WTC11 (cell line): Measurements from ENCODE around the gene ANKRD37. TPM values are rescaled to one million over a fixed set of nuclear protein-coding genes. Genes with fewer than 3 reads are reported as not detected.

ENCODE experiments used
- ATF1 ChIP-seq: sonication (generic); formaldehyde crosslinking; IDR thresholded peaks from 2 replicates; pipeline ENCODE4 v1.8.1; 2023; ENCODE audit warnings: mild to moderate bottlenecking, moderate library complexity, missing genetic modification reagents
- ATF2 ChIP-seq: sonication (generic); formaldehyde crosslinking; IDR thresholded peaks from 2 replicates; pipeline ENCODE4 v1.8.1; 2022; ENCODE audit warnings: low read depth, missing genetic modification reagents, borderline replicate concordance
- CREB1 ChIP-seq: sonication (generic); formaldehyde crosslinking; IDR thresholded peaks from 2 replicates; pipeline ENCODE4 v1.8.0; 2023; ENCODE audit warnings: mild to moderate bottlenecking, missing genetic modification reagents
- E2F5 ChIP-seq: sonication (generic); formaldehyde crosslinking; IDR thresholded peaks from 2 replicates; pipeline ENCODE4 v1.8.1; 2022; ENCODE audit warnings: mild to moderate bottlenecking, moderate library complexity, missing genetic modification reagents
- ERG ChIP-seq: fragments of 250-450 bp; sonication (Bioruptor Pico); IDR thresholded peaks from 2 replicates; pipeline ENCODE4 v1.8.0; 2021; ENCODE audit warnings: mild to moderate bottlenecking
- GABPB1 ChIP-seq: sonication (generic); formaldehyde crosslinking; IDR thresholded peaks from 2 replicates; pipeline ENCODE4 v1.8.1; 2023; ENCODE audit warnings: mild to moderate bottlenecking, missing genetic modification reagents
- JAZF1 ChIP-seq: fragments of 250-450 bp; sonication (Bioruptor Pico); IDR thresholded peaks from 2 replicates; pipeline ENCODE4 v1.9.0; 2021; ENCODE audit warnings: moderate library complexity, mild to moderate bottlenecking, inconsistent platforms
- KAT7 ChIP-seq: sonication (generic); formaldehyde crosslinking; IDR thresholded peaks from 2 replicates; pipeline ENCODE4 v1.8.1; 2023; ENCODE audit warnings: missing genetic modification reagents, mild to moderate bottlenecking, borderline replicate concordance
- MXD4 ChIP-seq: fragments of 250-450 bp; sonication (Bioruptor Pico); IDR thresholded peaks from 2 replicates; pipeline ENCODE4 v1.8.0; 2021; ENCODE audit warnings: mild to moderate bottlenecking, moderate library complexity, borderline replicate concordance
- NFYB ChIP-seq: sonication (generic); formaldehyde crosslinking; conservative IDR thresholded peaks from 2 replicates; pipeline ENCODE4 v1.8.0; 2022; ENCODE audit warnings: low read depth, missing genetic modification reagents
- OVOL2 ChIP-seq: fragments of 250-450 bp; sonication (Bioruptor Pico); IDR thresholded peaks from 2 replicates; pipeline ENCODE4 v1.9.0; 2021; ENCODE audit warnings: mild to moderate bottlenecking, borderline replicate concordance
- PRDM15 ChIP-seq: sonication (generic); formaldehyde crosslinking; IDR thresholded peaks from 2 replicates; pipeline ENCODE4 v1.8.0; 2022; ENCODE audit warnings: missing genetic modification reagents
- SP1 ChIP-seq: sonication (generic); formaldehyde crosslinking; conservative IDR thresholded peaks from 2 replicates; pipeline ENCODE4 v1.8.1; 2022; ENCODE audit warnings: missing genetic modification reagents
- USF1 ChIP-seq: sonication (generic); formaldehyde crosslinking; IDR thresholded peaks from 2 replicates; pipeline ENCODE4 v1.8.0; 2022; ENCODE audit warnings: mild to moderate bottlenecking, missing genetic modification reagents
- ZNF121 ChIP-seq: sonication (generic); formaldehyde crosslinking; IDR thresholded peaks from 2 replicates; pipeline ENCODE4 v1.8.0; 2023; ENCODE audit warnings: missing genetic modification reagents
- ZNF219 ChIP-seq: sonication (generic); formaldehyde crosslinking; IDR thresholded peaks from 2 replicates; pipeline ENCODE4 v1.8.0; 2023; ENCODE audit warnings: missing genetic modification reagents, mild to moderate bottlenecking, borderline replicate concordance
- ZNF263 ChIP-seq: sonication (generic); formaldehyde crosslinking; IDR thresholded peaks from 2 replicates; pipeline ENCODE4 v1.8.1; 2022; ENCODE audit warnings: low read depth, mild to moderate bottlenecking, moderate library complexity, missing genetic modification reagents
- total RNA-seq: library from RNA; stranded (reverse); gene quantifications from 3 replicates; pipeline ENCODE4 v1.2.3, GENCODE V29; 2021
- TF ChIP-seq, protein P1 (sequence below): sonication (generic); formaldehyde crosslinking; IDR thresholded peaks from 2 replicates; pipeline ENCODE4 v1.8.0; 2023; ENCODE audit warnings: mild to moderate bottlenecking, missing genetic modification reagents
- TF ChIP-seq, protein P2 (sequence below): sonication (generic); formaldehyde crosslinking; IDR thresholded peaks from 2 replicates; pipeline ENCODE4 v1.8.0; 2022; ENCODE audit warnings: mild to moderate bottlenecking, missing genetic modification reagents
- TF ChIP-seq, protein P3 (sequence below): sonication (generic); formaldehyde crosslinking; IDR thresholded peaks from 2 replicates; pipeline ENCODE4 v1.8.1; 2023; ENCODE audit warnings: mild to moderate bottlenecking, missing genetic modification reagents
- TF ChIP-seq, protein P4 (sequence below): sonication (generic); formaldehyde crosslinking; IDR thresholded peaks from 2 replicates; pipeline ENCODE4 v1.8.1; 2022; ENCODE audit warnings: low read depth, mild to moderate bottlenecking, moderate library complexity, missing genetic modification reagents, borderline replicate concordance
- TF ChIP-seq, protein P5 (sequence below): sonication (generic); formaldehyde crosslinking; IDR thresholded peaks from 2 replicates; pipeline ENCODE4 v1.8.1; 2023; ENCODE audit warnings: mild to moderate bottlenecking, missing genetic modification reagents, moderate library complexity

Gene ANKRD37
- total RNA-seq, 1 experiment from 2014 or later, result 3.0 TPM

DNA sequence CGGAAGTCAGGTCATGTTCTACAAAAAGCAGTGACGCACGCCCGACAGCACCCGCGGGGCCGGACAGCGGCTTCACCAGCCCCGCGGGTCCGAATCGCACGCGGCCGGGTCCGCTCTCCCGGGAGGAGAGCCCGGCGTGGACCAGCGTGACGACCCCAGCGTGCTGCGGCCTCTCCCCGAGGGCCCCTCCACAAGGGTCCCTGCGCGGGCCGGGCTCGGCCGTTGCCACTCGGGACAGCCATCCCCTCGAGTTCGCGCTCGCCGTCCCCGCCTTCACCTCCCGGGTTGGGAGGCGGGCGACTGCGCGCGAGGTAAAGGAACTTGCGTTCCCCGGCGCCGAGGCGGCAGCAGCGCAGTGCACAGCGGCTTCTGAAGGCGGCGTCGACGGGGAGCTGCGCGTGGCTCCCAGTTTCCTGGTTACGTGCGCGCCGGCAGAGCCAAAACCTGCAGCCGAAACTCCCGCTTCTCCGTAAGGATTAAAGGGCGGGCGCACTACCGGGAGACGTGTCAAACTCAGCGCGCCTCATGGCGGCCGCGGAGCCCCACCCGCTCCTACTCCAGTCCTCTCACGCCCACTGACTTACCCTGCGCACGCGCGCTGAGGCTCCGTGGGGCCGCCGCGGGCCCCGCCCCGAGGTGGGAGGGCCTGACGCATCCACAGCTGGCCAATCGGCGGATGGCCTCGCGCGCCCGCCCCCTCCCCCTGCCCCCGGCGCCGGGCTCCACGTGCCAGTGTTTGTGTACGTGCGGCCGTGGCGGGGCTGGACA, 501 bp upstream of the ANKRD37 start (continued):
- TF ChIP-seq ZNF263 (CRISPR knock-in tag) (peak; percentile 41; the same call in 1 of the 2 replicates), SP1 (CRISPR knock-in tag) (peak; percentile 82; the same call in 1 of the 2 replicates), ATF2 (no peak), GABPB1 (peak; percentile 27; the same call in 1 of the 2 replicates), ZNF121 (CRISPR knock-in tag) (no peak), E2F5 (CRISPR knock-in tag) (peak; percentile 76; the same call in 1 of the 2 replicates), CREB1 (CRISPR knock-in tag) (no peak), ERG (CRISPR knock-in tag) (peak; percentile 60; the same call in 1 of the 2 replicates), PRDM15 (peak; percentile 42; the same call in 1 of the 2 replicates), ZNF219 (peak; percentile 59; the same call in 1 of the 2 replicates), MXD4 (CRISPR knock-in tag) (no peak), USF1 (CRISPR knock-in tag) (peak; percentile 58), NFYB (CRISPR knock-in tag) (no peak), KAT7 (CRISPR knock-in tag) (no peak), ATF1 (CRISPR knock-in tag) (peak; percentile 87; the same call in 1 of the 2 replicates), OVOL2 (CRISPR knock-in tag) (no peak), JAZF1 (no peak)
- TF ChIP-seq, protein P1, sequence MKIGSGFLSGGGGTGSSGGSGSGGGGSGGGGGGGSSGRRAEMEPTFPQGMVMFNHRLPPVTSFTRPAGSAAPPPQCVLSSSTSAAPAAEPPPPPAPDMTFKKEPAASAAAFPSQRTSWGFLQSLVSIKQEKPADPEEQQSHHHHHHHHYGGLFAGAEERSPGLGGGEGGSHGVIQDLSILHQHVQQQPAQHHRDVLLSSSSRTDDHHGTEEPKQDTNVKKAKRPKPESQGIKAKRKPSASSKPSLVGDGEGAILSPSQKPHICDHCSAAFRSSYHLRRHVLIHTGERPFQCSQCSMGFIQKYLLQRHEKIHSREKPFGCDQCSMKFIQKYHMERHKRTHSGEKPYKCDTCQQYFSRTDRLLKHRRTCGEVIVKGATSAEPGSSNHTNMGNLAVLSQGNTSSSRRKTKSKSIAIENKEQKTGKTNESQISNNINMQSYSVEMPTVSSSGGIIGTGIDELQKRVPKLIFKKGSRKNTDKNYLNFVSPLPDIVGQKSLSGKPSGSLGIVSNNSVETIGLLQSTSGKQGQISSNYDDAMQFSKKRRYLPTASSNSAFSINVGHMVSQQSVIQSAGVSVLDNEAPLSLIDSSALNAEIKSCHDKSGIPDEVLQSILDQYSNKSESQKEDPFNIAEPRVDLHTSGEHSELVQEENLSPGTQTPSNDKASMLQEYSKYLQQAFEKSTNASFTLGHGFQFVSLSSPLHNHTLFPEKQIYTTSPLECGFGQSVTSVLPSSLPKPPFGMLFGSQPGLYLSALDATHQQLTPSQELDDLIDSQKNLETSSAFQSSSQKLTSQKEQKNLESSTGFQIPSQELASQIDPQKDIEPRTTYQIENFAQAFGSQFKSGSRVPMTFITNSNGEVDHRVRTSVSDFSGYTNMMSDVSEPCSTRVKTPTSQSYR (CRISPR knock-in tag), result peak; percentile 79; the same call in 1 of the 2 replicates
- TF ChIP-seq, protein P2, sequence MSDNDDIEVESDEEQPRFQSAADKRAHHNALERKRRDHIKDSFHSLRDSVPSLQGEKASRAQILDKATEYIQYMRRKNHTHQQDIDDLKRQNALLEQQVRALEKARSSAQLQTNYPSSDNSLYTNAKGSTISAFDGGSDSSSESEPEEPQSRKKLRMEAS (CRISPR knock-in tag), result peak; percentile 98
- TF ChIP-seq, protein P3, sequence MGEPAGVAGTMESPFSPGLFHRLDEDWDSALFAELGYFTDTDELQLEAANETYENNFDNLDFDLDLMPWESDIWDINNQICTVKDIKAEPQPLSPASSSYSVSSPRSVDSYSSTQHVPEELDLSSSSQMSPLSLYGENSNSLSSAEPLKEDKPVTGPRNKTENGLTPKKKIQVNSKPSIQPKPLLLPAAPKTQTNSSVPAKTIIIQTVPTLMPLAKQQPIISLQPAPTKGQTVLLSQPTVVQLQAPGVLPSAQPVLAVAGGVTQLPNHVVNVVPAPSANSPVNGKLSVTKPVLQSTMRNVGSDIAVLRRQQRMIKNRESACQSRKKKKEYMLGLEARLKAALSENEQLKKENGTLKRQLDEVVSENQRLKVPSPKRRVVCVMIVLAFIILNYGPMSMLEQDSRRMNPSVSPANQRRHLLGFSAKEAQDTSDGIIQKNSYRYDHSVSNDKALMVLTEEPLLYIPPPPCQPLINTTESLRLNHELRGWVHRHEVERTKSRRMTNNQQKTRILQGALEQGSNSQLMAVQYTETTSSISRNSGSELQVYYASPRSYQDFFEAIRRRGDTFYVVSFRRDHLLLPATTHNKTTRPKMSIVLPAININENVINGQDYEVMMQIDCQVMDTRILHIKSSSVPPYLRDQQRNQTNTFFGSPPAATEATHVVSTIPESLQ (CRISPR knock-in tag), result no peak
- TF ChIP-seq, protein P4, sequence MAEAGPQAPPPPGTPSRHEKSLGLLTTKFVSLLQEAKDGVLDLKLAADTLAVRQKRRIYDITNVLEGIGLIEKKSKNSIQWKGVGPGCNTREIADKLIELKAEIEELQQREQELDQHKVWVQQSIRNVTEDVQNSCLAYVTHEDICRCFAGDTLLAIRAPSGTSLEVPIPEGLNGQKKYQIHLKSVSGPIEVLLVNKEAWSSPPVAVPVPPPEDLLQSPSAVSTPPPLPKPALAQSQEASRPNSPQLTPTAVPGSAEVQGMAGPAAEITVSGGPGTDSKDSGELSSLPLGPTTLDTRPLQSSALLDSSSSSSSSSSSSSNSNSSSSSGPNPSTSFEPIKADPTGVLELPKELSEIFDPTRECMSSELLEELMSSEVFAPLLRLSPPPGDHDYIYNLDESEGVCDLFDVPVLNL (CRISPR knock-in tag), result no peak
- TF ChIP-seq, protein P5, sequence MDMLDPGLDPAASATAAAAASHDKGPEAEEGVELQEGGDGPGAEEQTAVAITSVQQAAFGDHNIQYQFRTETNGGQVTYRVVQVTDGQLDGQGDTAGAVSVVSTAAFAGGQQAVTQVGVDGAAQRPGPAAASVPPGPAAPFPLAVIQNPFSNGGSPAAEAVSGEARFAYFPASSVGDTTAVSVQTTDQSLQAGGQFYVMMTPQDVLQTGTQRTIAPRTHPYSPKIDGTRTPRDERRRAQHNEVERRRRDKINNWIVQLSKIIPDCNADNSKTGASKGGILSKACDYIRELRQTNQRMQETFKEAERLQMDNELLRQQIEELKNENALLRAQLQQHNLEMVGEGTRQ (CRISPR knock-in tag), result peak; percentile 61
